ENCODE data around the gene ZNF217.
"Not testable (repeated sequence)": the region's sequence is repeated elsewhere in the genome, so short reads cannot be mapped to it uniquely, and the experiment has no call there.

Gene ZNF217

DNA sequence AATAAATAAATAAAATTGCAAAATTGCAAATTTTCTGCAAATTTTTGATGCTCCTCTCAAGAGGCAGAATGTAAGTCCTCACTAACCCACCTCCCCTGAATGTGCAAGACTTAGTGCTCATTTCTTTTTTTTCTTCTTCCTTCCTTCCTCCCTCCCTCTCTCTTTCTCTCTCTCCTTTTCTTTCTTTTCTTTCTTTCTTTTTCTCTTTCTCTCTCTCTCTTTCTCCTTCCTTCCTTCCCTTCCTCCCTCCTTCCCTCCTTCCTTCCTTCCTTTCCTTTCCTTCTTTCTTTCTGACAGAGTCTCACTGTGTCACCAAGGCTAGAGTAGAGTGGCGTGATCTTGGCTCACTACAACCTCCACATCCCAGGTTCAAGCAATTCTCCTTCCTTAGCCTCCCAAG is 60.1 kb downstream of the ZNF217 start:
- no peaks in the 10 kb centered on the region for H3K36me3 ChIP-seq (ENCODE audit: control insufficient read depth, insufficient read depth, low read length)
- DNase-seq (ENCODE audit: extremely low read depth, insufficient read length), result no peak
- TF ChIP-seq, protein P1, sequence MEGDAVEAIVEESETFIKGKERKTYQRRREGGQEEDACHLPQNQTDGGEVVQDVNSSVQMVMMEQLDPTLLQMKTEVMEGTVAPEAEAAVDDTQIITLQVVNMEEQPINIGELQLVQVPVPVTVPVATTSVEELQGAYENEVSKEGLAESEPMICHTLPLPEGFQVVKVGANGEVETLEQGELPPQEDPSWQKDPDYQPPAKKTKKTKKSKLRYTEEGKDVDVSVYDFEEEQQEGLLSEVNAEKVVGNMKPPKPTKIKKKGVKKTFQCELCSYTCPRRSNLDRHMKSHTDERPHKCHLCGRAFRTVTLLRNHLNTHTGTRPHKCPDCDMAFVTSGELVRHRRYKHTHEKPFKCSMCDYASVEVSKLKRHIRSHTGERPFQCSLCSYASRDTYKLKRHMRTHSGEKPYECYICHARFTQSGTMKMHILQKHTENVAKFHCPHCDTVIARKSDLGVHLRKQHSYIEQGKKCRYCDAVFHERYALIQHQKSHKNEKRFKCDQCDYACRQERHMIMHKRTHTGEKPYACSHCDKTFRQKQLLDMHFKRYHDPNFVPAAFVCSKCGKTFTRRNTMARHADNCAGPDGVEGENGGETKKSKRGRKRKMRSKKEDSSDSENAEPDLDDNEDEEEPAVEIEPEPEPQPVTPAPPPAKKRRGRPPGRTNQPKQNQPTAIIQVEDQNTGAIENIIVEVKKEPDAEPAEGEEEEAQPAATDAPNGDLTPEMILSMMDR (IDR thresholded peaks at IDR 0.05; ENCODE audit: insufficient read depth, low read length, poor library complexity, severe bottlenecking), result no peak
- H3K4me3 ChIP-seq (replicated peaks; ENCODE audit: low read depth, low read length), result no peak overlapping the region
- no peaks in the 10 kb centered on the region for H3K27me3 ChIP-seq (replicated peaks; ENCODE audit: control insufficient read depth, insufficient read depth, low read length)

DNA sequence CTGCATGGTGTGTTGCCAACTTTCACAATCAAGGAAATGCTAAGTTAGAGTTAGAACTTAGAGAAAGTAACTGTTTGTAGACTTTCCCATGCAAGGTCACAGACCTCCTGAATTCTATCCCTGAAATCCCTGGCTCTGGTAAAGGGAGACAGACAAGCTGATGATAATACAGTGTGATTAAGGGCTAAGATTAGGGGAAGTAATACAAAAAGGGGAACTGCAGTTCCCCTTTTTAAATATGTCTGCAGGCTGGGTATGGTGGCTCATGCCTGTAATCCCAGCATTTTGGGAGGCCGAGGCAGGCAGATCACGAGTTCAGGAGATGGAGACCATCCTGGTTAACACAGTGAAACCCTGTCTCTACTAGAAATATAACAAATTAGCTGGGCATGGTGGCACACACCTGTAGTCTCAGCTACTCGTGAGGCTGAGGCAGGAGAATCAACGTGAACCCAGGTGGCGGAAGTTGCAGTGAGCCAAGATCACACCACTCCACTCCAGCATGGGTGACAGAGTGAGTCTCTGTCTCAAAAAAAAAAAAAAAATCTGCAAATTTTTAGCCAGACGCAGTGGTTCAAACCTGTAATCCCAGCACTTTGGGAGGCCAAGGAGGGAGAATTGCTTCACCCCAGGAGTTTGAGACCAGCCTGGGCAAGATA is 60.9 kb downstream of the ZNF217 start:
- not testable (repeated sequence) for H3K27me3 ChIP-seq (replicated peaks; ENCODE audit: control insufficient read depth, insufficient read depth, low read length); DNase-seq (ENCODE audit: extremely low read depth, insufficient read length); H3K36me3 ChIP-seq (ENCODE audit: control insufficient read depth, insufficient read depth, low read length); H3K4me3 ChIP-seq (replicated peaks; ENCODE audit: low read depth, low read length)

DNA sequence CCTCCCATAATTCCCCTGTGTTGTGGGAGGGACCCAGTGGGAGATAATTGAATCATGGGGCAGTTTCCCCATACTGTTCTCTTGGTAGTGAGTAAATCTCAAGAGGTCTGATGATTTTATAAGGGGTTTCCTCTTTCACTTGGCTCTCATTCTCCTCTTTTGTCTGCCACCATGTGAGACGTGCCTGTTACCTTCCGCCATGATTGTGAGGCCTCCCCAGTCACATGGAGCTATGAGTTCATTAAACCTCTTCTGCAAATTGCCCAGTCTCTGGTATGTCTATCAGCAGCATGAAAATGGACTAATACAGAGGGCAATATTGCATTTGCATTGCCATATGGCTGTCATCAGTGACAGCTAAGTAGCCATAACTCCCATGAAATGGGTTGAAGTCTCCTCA is 63.2 kb downstream of the ZNF217 start:
- Histone ChIP-seq H3K36me3 (ENCODE audit: control insufficient read depth, insufficient read depth, low read length) (no peaks in the 10 kb centered on the region), H3K27me3 (replicated peaks; ENCODE audit: control insufficient read depth, insufficient read depth, low read length) (no peaks in the 10 kb centered on the region), H3K4me3 (replicated peaks; ENCODE audit: low read depth, low read length) (no peak overlapping the region)
- TF ChIP-seq, protein P1 (IDR thresholded peaks at IDR 0.05; ENCODE audit: insufficient read depth, low read length, poor library complexity, severe bottlenecking), result no peak
- DNase-seq (ENCODE audit: extremely low read depth, insufficient read length), result no peak

DNA sequence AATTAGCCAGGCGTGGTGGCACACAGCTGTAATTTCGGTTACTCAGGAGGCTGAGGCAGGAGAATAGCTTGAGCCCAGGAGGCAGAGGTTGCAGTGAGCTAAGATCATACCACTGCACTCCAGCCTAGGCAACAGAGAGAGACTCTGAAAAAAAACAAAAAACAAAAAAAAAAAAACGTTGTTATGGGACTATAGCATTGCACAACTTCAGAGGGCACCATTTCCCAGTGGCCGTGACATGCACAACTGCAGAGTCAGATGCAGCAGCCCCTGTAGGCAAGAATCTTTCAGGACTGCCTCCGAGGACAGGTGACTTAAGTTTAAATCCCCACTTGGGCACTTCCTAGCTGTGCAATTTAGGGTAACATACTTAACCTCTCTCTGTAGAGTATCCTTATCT is 64.0 kb downstream of the ZNF217 start:
- H3K27me3 ChIP-seq (replicated peaks; ENCODE audit: control insufficient read depth, insufficient read depth, low read length), result no peaks in the 10 kb centered on the region
- TF ChIP-seq, protein P1 (IDR thresholded peaks at IDR 0.05; ENCODE audit: insufficient read depth, low read length, poor library complexity, severe bottlenecking), result no peak
- DNase-seq (ENCODE audit: extremely low read depth, insufficient read length), result no peak

DNA sequence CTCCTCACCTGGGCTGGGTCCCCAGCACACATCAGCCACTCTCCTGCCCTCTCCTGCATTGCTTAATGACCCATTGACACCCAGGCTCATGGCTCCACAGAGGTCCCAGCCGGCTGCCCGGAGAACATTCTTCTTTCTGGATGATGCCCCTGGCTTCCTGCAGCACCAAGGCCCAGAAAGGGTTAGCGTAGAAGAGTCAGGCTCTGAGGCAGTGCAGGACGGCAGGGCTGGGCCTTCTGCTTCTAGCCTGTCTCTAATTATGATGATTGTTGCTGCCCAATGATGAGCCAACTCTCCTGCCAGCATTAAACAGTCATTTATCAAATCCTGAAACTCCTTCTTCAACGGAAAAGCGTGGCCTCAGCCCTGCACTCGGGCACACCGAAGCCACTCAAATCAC is 66.4 kb downstream of the ZNF217 start:
- DNase-seq (ENCODE audit: extremely low read depth, insufficient read length), result no peak
- no peaks in the 10 kb centered on the region for H3K27me3 ChIP-seq (replicated peaks; ENCODE audit: control insufficient read depth, insufficient read depth, low read length)
- H3K36me3 ChIP-seq (ENCODE audit: control insufficient read depth, insufficient read depth, low read length), result no peaks in the 10 kb centered on the region
- TF ChIP-seq, protein P1 (IDR thresholded peaks at IDR 0.05; ENCODE audit: insufficient read depth, low read length, poor library complexity, severe bottlenecking), result no peak
- no peak overlapping the region for H3K4me3 ChIP-seq (replicated peaks; ENCODE audit: low read depth, low read length)

More for the DNA sequence above, 64.0 kb downstream of the ZNF217 start:
- Histone ChIP-seq H3K36me3 (ENCODE audit: control insufficient read depth, insufficient read depth, low read length) (no peaks in the 10 kb centered on the region), H3K4me3 (replicated peaks; ENCODE audit: low read depth, low read length) (no peak overlapping the region)

DNA sequence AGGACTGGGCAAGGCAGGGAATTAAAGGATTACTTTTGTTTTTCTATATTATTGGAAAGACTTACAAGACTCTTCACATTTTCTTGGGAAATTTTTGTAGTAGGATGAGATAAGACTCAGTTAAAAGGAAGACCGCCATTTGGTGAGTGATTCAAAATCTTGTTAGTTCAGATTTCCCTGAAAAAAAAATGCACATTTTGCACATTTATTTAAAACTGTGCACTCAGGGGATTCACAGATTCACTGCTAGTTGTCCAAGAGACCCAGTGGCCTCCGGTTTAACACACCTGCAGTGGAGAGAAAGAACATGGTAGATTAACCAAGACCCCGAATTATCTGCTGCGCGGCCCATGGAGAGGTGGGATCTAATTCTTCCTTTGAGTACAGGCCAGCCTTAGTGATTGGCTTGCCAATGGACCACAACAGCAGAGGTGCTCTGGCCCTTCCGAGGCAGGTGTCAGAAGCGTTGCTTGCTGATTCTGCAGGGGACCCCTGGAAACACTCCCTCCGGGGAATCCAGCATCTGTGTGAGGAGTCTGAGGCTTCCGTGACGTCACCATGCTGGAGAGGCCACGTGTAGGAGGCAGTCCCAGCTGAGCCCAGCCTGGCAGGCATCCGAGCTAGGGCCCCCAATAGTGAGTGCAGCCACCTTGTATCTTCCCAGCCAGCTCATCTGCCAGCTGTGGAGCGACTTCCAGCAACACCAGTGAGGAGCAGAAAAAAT is 68.9 kb downstream of the ZNF217 start:
- no peak overlapping the region for H3K4me3 ChIP-seq (replicated peaks; ENCODE audit: low read depth, low read length)
- DNase-seq (ENCODE audit: extremely low read depth, insufficient read length), result no peak
- TF ChIP-seq, protein P1 (IDR thresholded peaks at IDR 0.05; ENCODE audit: insufficient read depth, low read length, poor library complexity, severe bottlenecking), result no peak
- no peaks in the 10 kb centered on the region for H3K36me3 ChIP-seq (ENCODE audit: control insufficient read depth, insufficient read depth, low read length)
- no peaks in the 10 kb centered on the region for H3K27me3 ChIP-seq (replicated peaks; ENCODE audit: control insufficient read depth, insufficient read depth, low read length)

DNA sequence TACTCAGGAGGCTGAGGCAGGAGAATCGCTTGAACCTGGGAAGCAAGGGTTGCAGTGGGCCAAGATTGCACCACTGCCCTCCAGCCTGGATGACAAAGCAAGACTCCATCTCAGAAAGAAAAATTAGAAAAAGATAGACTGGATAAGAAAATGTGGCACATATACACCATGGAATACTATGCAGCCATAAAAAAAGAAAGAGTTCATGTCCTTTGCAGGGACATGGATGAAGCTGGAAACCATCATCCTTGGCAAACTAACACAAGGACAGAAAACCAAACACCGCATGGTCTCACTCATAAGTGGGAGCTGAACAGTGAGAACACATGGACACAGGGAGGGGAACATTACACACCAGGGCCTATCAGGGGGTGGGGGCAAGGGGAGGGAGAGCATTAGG is 70.0 kb downstream of the ZNF217 start:
- not testable (repeated sequence) for H3K36me3 ChIP-seq (ENCODE audit: control insufficient read depth, insufficient read depth, low read length); H3K4me3 ChIP-seq (replicated peaks; ENCODE audit: low read depth, low read length); DNase-seq (ENCODE audit: extremely low read depth, insufficient read length); H3K27me3 ChIP-seq (replicated peaks; ENCODE audit: control insufficient read depth, insufficient read depth, low read length)

All from GM06990 (cell line).